Upper lobe of left lung (tissue), 6 donors: ENCODE data around the gene SART3. TPM values are rescaled to one million over a fixed set of nuclear protein-coding genes. Genes with fewer than 3 reads are reported as not detected.

Experiments
- ATAC-seq, 2 donors: fragments of 200-7000 bp; cut with Tn5 transposase; one replicate each; pipeline ENCODE4 v1.9.1; 2022; ENCODE audit warnings: mild to moderate bottlenecking in 2 of 2, moderate library complexity in 2 of 2; ENCODE audit not compliant: low FRiP score in 2 of 2
- DNase-seq, 2 donors: peaks; one replicate each; pipeline ENCODE4 v3.0.0-alpha.2; 2019 to 2020
- H3K27ac ChIP-seq, 4 donors: fragments of 200-600 bp; sonication (generic); one replicate each; pipeline ENCODE4 v1.5.1; 2016 to 2019
- H3K27me3 ChIP-seq, 4 donors: fragments of 200-600 bp; sonication (generic); one replicate each; pipeline ENCODE4 v1.5.1; 2017 to 2019
- H3K36me3 ChIP-seq, 4 donors: fragments of 200-600 bp; sonication (generic); one replicate each; pipeline ENCODE4 v1.5.1; 2016 to 2019
- H3K4me1 ChIP-seq, 4 donors: fragments of 200-600 bp; sonication (generic); one replicate each; pipeline ENCODE4 v1.5.1; 2018 to 2019
- H3K4me3 ChIP-seq, 4 donors: fragments of 200-600 bp; sonication (generic); one replicate each; pipeline ENCODE4 v1.5.1; 2017 to 2019; ENCODE audit warnings: mild to moderate bottlenecking in 2 of 4, moderate library complexity in 1 of 4
- H3K9me3 ChIP-seq, 4 donors: fragments of 200-600 bp; sonication (generic); one replicate each; pipeline ENCODE4 v1.5.1; 2018 to 2019
- CTCF ChIP-seq, 6 experiments: fragments of 450-650 bp in 4 of 6; fragments of 200-600 bp in 2 of 6; sonication (generic) in 2 of 6; IDR thresholded peaks; one replicate each; pipeline ENCODE4 v1.5.1; 2016 to 2019; ENCODE audit warnings: antibody characterized with exemption in 6 of 6
- EP300 ChIP-seq, 4 donors: sonication (generic); formaldehyde crosslinking; IDR thresholded peaks; one replicate each; pipeline ENCODE4 v1.5.1; 2017; ENCODE audit warnings: antibody characterized with exemption in 4 of 4, control low read depth in 2 of 4
- POLR2A ChIP-seq, 4 donors: fragments of 450-650 bp; IDR thresholded peaks; one replicate each; pipeline ENCODE4 v1.5.1; 2016 to 2017; ENCODE audit warnings: antibody characterized with exemption in 4 of 4, mild to moderate bottlenecking in 2 of 4
- POLR2AphosphoS5 ChIP-seq, 2 donors: sonication (generic); formaldehyde crosslinking; IDR thresholded peaks; one replicate each; pipeline ENCODE4 v1.5.1; 2017; ENCODE audit warnings: antibody characterized with exemption in 2 of 2
- WGBS, 2 donors: methylation state at CpG; one replicate each; pipeline ENCODE4 v1.1.5; 2017 to 2018; 5-methylcytosine and 5-hydroxymethylcytosine counted together
- total RNA-seq, 6 donors: library from RNA; depleted of rRNA in 4 of 6; stranded (reverse); fragments of >200 nt in 4 of 6; gene quantifications; one replicate each; pipeline versions ENCODE4 v1.1.0 to v1.2.1, GENCODE V29; 2016 to 2021
- donor health status: DM: no; HTN: no; CAD: no; lungs with moderate emphysema.
- donor health status: DM: no; HTN: yes; CAD: no; lungs with severe emphysema.

Gene SART3
- total RNA-seq, 6 donors from 2014 or later: 36.9 to 235 (median 63.9) TPM

DNA sequence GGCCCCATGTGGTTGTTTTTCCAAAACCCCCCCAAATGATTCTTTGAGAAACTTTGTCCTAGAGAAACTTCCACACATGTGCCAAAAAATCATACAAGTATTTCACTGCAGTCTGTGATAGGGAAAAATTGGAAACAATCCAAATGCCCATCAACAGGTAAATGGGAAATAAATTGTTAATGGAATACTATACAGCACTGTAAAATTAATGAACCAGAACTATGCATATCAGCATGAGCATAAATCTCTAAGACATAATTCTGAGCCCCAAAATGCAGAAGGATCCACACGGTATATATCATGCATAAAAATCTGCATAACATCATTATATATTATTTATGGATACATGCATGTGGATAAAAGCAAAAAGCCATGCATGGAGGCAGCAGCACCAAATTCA lies 51.2 kb downstream of the SART3 start:
- no peaks in the 10 kb centered on the region for H3K36me3 ChIP-seq
- 86 to 100% methylated on average over 1 of the region's 1 CpG for WGBS, 2 donors
- H3K27ac ChIP-seq: no peak overlapping the region
- H3K9me3 ChIP-seq: no peaks in the 10 kb centered on the region
- no peak overlapping the region for H3K4me3 ChIP-seq
- H3K27me3 ChIP-seq: no peaks in the 10 kb centered on the region
- peaks cover 3 to 13% (median 9%) of the 10 kb centered on the region in 4 donors for H3K4me1 ChIP-seq
- ATAC-seq: no peak
- TF ChIP-seq EP300 (IDR thresholded peaks at IDR 0.05) (no peak), POLR2A (IDR thresholded peaks at IDR 0.05) (no peak), POLR2AphosphoS5 (IDR thresholded peaks at IDR 0.05) (no peak), CTCF (IDR thresholded peaks at IDR 0.05) (no peak)
- DNase-seq: no peak

- H3K9me3 ChIP-seq: peaks cover 0 to 7% (median 2%) of the 10 kb centered on the region in 4 donors
- DNase-seq: no peak
- WGBS, 2 donors: 59 to 76% methylated on average over 3 of the region's 3 CpGs
These were observed 52.9 kb downstream of the SART3 start for GRCh38 chr12:108507971-108508642.

DNA sequence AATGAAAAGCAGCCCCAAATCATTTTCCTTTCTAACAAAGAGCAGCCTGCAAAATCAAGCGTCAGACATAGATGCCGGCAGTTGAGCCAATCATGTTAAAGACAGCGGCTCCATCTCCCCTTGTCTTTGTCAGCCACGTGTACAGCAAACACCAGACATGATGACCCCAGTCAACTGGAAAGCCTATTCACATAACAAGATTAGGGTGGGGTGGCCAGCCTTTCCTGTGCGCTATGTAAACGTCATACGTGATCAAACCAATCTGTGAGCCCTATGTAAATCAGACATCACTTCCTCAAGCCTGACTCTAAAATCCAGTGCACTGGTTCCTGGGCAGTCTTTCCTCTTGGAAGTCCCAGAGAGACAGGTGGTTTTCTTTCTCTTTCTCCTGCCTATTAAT lies 55.8 kb downstream of the SART3 start:
- TF ChIP-seq POLR2AphosphoS5 (IDR thresholded peaks at IDR 0.05) (no peak), EP300 (IDR thresholded peaks at IDR 0.05) (no peak), POLR2A (IDR thresholded peaks at IDR 0.05) (no peak), CTCF (IDR thresholded peaks at IDR 0.05) (no peak)
- H3K27ac ChIP-seq: no peak overlapping the region

More at GRCh38 chr12:108507971-108508642, 52.9 kb downstream of the SART3 start:
- H3K27ac ChIP-seq: no peak overlapping the region
- no peak overlapping the region for H3K4me3 ChIP-seq
- H3K27me3 ChIP-seq: no peaks in the 10 kb centered on the region
- peaks cover 0 to 9% (median 5%) of the 10 kb centered on the region in 4 donors for H3K4me1 ChIP-seq
- H3K36me3 ChIP-seq: no peaks in the 10 kb centered on the region
- TF ChIP-seq POLR2A (IDR thresholded peaks at IDR 0.05) (no peak), EP300 (IDR thresholded peaks at IDR 0.05) (no peak), CTCF (IDR thresholded peaks at IDR 0.05) (no peak), POLR2AphosphoS5 (IDR thresholded peaks at IDR 0.05) (no peak)
- no peak for ATAC-seq

GRCh38 chr12:108502922-108503321 lies 58.1 kb downstream of the SART3 start:
- no peak for DNase-seq
- TF ChIP-seq CTCF (IDR thresholded peaks at IDR 0.05) (no peak), POLR2A (IDR thresholded peaks at IDR 0.05) (no peak), EP300 (IDR thresholded peaks at IDR 0.05) (no peak), POLR2AphosphoS5 (IDR thresholded peaks at IDR 0.05) (no peak)
- no peaks in the 10 kb centered on the region for H3K4me1 ChIP-seq
- H3K9me3 ChIP-seq: peaks cover 0 to 16% (median 9%) of the 10 kb centered on the region in 4 donors
- no peaks in the 10 kb centered on the region for H3K36me3 ChIP-seq
- no peak overlapping the region for H3K4me3 ChIP-seq
- no peaks in the 10 kb centered on the region for H3K27me3 ChIP-seq
- ATAC-seq: no peak
- WGBS, 2 donors: 72 to 80% methylated on average over 2 of the region's 2 CpGs
- H3K27ac ChIP-seq: no peak overlapping the region

More for the DNA sequence above, 55.8 kb downstream of the SART3 start:
- H3K27me3 ChIP-seq: no peaks in the 10 kb centered on the region
- H3K4me1 ChIP-seq: no peaks in the 10 kb centered on the region
- no peak overlapping the region for H3K4me3 ChIP-seq
- ATAC-seq (no peak), DNase-seq (no peak)
- no peaks in the 10 kb centered on the region for H3K36me3 ChIP-seq
- H3K9me3 ChIP-seq: peaks cover 0 to 16% (median 9%) of the 10 kb centered on the region in 4 donors
- 59 to 81% methylated on average over 7 of the region's 7 CpGs for WGBS, 2 donors

- Histone ChIP-seq H3K9me3 (peaks cover 0 to 9% (median 7%) of the 10 kb centered on the region in 4 donors), H3K36me3 (no peaks in the 10 kb centered on the region), H3K27me3 (no peaks in the 10 kb centered on the region), H3K27ac (no peak overlapping the region), H3K4me3 (no peak overlapping the region), H3K4me1 (no peaks in the 10 kb centered on the region)
- 72 to 81% methylated on average over 11 of the region's 11 CpGs for WGBS, 2 donors
- ATAC-seq: no peak
- DNase-seq: no peak
- TF ChIP-seq POLR2AphosphoS5 (IDR thresholded peaks at IDR 0.05) (no peak), CTCF (IDR thresholded peaks at IDR 0.05) (no peak), POLR2A (IDR thresholded peaks at IDR 0.05) (no peak), EP300 (IDR thresholded peaks at IDR 0.05) (no peak)
These were observed 62.8 kb downstream of the SART3 start for GRCh38 chr12:108498136-108498535.
